K562 (cell line): ENCODE measurements around the gene EMILIN1. TPM values are rescaled to one million over a fixed set of nuclear protein-coding genes. Genes with fewer than 3 reads are reported as not detected.

Experiments
- ATAC-seq: fragments of 200-7000 bp; cut with Tn5 transposase; 3 replicates; pipeline ENCODE4 v1.9.1; 2020; ENCODE audit warnings: moderate library complexity
- BruUV-seq: library from RNA; stranded (reverse); fragments of 400-500 nt; replicated peaks from 2 replicates; lab custom pipeline; 2021; lab: Mats Ljungman, UMichigan
- CTCF ChIA-PET: fragments of 300-600 bp; formaldehyde crosslinking; extraction: SDS; loops from one replicate; lab custom pipeline; 2021; ENCODE audit warnings: low intra/inter-chr PET ratio; lab: Yijun Ruan, JAX
- POLR2A ChIA-PET: fragments of 300-600, 350-650 bp; sonication (Branson Sonifier 250); formaldehyde crosslinking; extraction: SDS; loops from one replicate; lab custom pipeline; 2021; ENCODE audit warnings: antibody characterized with exemption, inconsistent platforms; lab: Yijun Ruan, JAX
- DNase-seq, 4 experiments: peaks; one replicate each; pipeline versions ENCODE4 v3.0.0 to v3.0.0-alpha.2; 2011 to 2018; ENCODE audit warnings: low spot score in 3 of 4, mixed read lengths in 3 of 4; ENCODE audit errors: extremely low read depth in 1 of 4
- FAIRE-seq: peaks from 2 replicates; lab custom pipeline; 2011; peaks lifted over from hg19 to GRCh38; lab: Jason Lieb, UNC
- H2AFZ ChIP-seq: 2 replicates; pipeline ENCODE4 v1.6.0; 2011; ENCODE audit warnings: low read depth, low read length, control low read depth, inconsistent platforms
- H3K27ac ChIP-seq: fragments of 200-600 bp; 3 replicates; pipeline ENCODE4 v1.8.0; 2011; ENCODE audit warnings: low read depth, mild to moderate bottlenecking, control low read depth, inconsistent platforms, low read length, moderate library complexity, mixed read lengths; ENCODE audit errors: extremely low read depth
- H3K27me3 ChIP-seq, 2 experiments: fragments of 300-600 bp in 1 of 2; 2 replicates in 1 of 2; 3 replicates in 1 of 2; pipeline versions ENCODE4 v1.6.0 to v1.8.0; 2011; ENCODE audit warnings: inconsistent platforms in 2 of 2, low read length in 2 of 2, mild to moderate bottlenecking in 1 of 2, mixed read lengths in 1 of 2, moderate library complexity in 1 of 2; ENCODE audit not compliant: control insufficient read depth in 2 of 2, insufficient read depth in 2 of 2
- H3K36me3 ChIP-seq: fragments of 300-600 bp; 3 replicates; pipeline ENCODE4 v1.8.0; 2011; ENCODE audit warnings: mild to moderate bottlenecking, low read length, inconsistent platforms; ENCODE audit not compliant: control insufficient read depth, insufficient read depth
- H3K4me1 ChIP-seq, 2 experiments: fragments of 200-600 bp in 1 of 2; replicated peaks in 1 of 2; 2 replicates in 1 of 2; 3 replicates in 1 of 2; pipeline versions ENCODE4 v1.5.1 to v1.8.0; 2011; ENCODE audit warnings: inconsistent platforms in 2 of 2, low read length in 2 of 2, mild to moderate bottlenecking in 1 of 2, mixed read lengths in 1 of 2, moderate library complexity in 1 of 2; ENCODE audit not compliant: control insufficient read depth in 2 of 2, insufficient read depth in 2 of 2
- H3K4me2 ChIP-seq: 2 replicates; pipeline ENCODE4 v1.6.1; 2011; ENCODE audit warnings: low read length, control low read depth, inconsistent platforms, mixed read lengths; ENCODE audit not compliant: insufficient read depth
- H3K4me3 ChIP-seq: fragments of 200-600 bp; sonication (generic), shearing (Covaris generic); 2 replicates; pipeline ENCODE4 v1.5.1; 2016; ENCODE audit warnings: control low read depth, inconsistent platforms
- H3K79me2 ChIP-seq: fragments of 200-600 bp; 3 replicates; pipeline ENCODE4 v1.8.0; 2011; ENCODE audit warnings: low read length, inconsistent platforms; ENCODE audit not compliant: control insufficient read depth, insufficient read depth
- H3K9ac ChIP-seq, 2 experiments: 2 replicates each; pipeline versions ENCODE4 v1.6.0 to v1.6.1; 2011; ENCODE audit warnings: low read depth in 2 of 2, low read length in 2 of 2, control low read depth in 1 of 2, inconsistent platforms in 1 of 2, mild to moderate bottlenecking in 1 of 2, mixed read lengths in 1 of 2; ENCODE audit not compliant: insufficient read depth in 1 of 2
- H3K9me1 ChIP-seq: one replicate; pipeline ENCODE4 v1.6.0; 2011; ENCODE audit warnings: inconsistent platforms, mild to moderate bottlenecking, low read length, moderate library complexity; ENCODE audit not compliant: control insufficient read depth, insufficient read depth
- H3K9me3 ChIP-seq: replicated peaks from 2 replicates; pipeline ENCODE4 v1.5.1; 2011; ENCODE audit warnings: low read depth, low read length, inconsistent platforms; ENCODE audit not compliant: control insufficient read depth, insufficient read depth
- H4K20me1 ChIP-seq: replicated peaks from 2 replicates; pipeline ENCODE4 v1.6.1; 2011; ENCODE audit warnings: low read length, inconsistent platforms, mixed read lengths; ENCODE audit not compliant: control insufficient read depth, insufficient read depth
- HDAC2 ChIP-seq: fragments of 450-650 bp; IDR thresholded peaks from 2 replicates; pipeline ENCODE4 v1.6.1; 2016; ENCODE audit warnings: mild to moderate bottlenecking
- PCBP1 ChIP-seq: fragments of 200-400 bp; formaldehyde crosslinking; IDR thresholded peaks from 2 replicates; pipeline ENCODE4 v1.6.1; 2018; ENCODE audit warnings: mild to moderate bottlenecking, low read depth, low read length; ENCODE audit not compliant: poor library complexity, severe bottlenecking
- RBM22 ChIP-seq: fragments of 200-400 bp; formaldehyde crosslinking; IDR thresholded peaks from 2 replicates; pipeline ENCODE4 v1.6.1; 2018; ENCODE audit warnings: low read length, low read depth; ENCODE audit not compliant: poor library complexity, severe bottlenecking
- ZNF239 ChIP-seq: fragments of 250-450 bp; sonication (Bioruptor Pico); IDR thresholded peaks from 2 replicates; pipeline ENCODE4 v1.4.0; 2020; ENCODE audit warnings: mild to moderate bottlenecking
- WGBS: fragments of 100-300 bp; shearing (Covaris generic); methylation state at CpG from one replicate; pipeline ENCODE4 v1.1.6; 2016; ENCODE audit warnings: low coverage, mixed read lengths; ENCODE audit not compliant: insufficient coverage; ENCODE audit errors: missing lambda C conversion rate; 5-methylcytosine and 5-hydroxymethylcytosine counted together
- in situ Hi-C: fragments of 300-500 bp; cut with MboI; formaldehyde crosslinking; loops from 4 replicates; pipeline ENCODE4 v1.15.0; 2018; ENCODE audit warnings: inconsistent platforms, mixed read lengths
- intact Hi-C: fragments of 100-400 bp; cut with micrococcal nuclease; formaldehyde crosslinking; loops from 2 replicates; pipeline ENCODE4 v1.14.2; 2022
- polyA plus RNA-seq, 8 experiments: library from polyadenylated mRNA; depleted of rRNA in 4 of 8; stranded (reverse) in 5 of 8; unstranded in 3 of 8; fragments of >200 nt; fragmentation: Nextera tagmentation in 2 of 8; fragmentation: Illumina TruSeq in 1 of 8; extraction: Ambion mirVana in 2 of 8; extraction: Trizol in 1 of 8; gene quantifications; 2 replicates each; pipeline versions ENCODE4 v1.2.1 to v1.2.3, GENCODE V29; 2011 to 2014; ENCODE audit warnings: inconsistent platforms in 1 of 8, missing spikeins in 1 of 8
- total RNA-seq, 7 experiments: library from RNA; depleted of rRNA in 6 of 7; stranded (reverse); fragments of >200 nt in 6 of 7; fragmentation: Illumina TruSeq in 2 of 7; extraction: Trizol in 2 of 7; gene quantifications; 2 replicates each; pipeline versions ENCODE4 v1.2.1 to v1.2.3, GENCODE V29; 2011 to 2021; ENCODE audit warnings: low replicate concordance in 1 of 7
- TF ChIP-seq, protein P1 (sequence below): fragments of 450-650 bp; IDR thresholded peaks from 2 replicates; pipeline ENCODE4 v1.6.1; 2016; ENCODE audit warnings: antibody characterized with exemption

EMILIN1 gene
- total and polyA plus RNA-seq, 9 of the 15 experiments (the other 6 are each of a cell fraction or from before 2014, with no cell fraction given): 0.04 to 2.7 (median 0.54) TPM; not detected in 2

DNA sequence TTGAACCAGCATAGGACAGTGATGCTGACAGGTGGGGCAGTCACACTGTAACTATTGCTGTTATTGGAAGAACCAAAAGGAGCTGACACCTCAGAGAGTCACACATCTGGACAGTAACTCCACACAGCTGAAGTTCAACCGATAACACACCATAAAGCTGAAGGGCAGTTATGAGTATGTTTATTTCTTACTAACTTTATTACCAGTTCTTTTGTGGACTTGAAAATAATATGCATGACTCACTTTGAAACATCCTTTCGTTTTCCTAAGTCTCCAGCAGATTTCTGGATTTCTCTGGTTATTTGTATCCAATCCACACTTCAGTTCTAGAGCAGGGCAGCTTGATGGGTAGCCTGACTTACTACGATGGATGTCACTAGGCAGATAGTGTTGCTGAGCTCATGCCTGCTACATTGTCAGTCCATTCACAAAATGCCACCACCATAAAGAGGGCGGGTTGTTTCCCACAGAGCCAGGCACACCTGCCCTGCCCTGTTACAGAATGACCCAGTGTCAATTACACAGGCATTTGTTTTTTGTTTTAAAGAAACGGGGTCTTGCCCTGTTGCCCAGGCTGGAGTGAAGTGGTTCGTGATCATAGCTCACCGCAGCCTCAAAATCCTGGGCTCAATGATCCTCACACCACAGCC, 35.3 kb upstream of the EMILIN1 start (continued):
- no peak for TF ChIP-seq HDAC2
- TF ChIP-seq, protein P1, sequence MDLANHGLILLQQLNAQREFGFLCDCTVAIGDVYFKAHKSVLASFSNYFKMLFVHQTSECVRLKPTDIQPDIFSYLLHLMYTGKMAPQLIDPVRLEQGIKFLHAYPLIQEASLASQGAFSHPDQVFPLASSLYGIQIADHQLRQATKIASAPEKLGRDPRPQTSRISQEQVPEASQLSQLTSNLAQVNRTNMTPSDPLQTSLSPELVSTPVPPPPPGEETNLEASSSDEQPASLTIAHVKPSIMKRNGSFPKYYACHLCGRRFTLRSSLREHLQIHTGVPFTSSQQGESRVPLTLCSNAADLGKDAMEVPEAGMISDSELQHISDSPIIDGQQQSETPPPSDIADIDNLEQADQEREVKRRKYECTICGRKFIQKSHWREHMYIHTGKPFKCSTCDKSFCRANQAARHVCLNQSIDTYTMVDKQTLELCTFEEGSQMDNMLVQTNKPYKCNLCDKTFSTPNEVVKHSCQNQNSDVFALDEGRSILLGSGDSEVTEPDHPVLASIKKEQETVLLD: no peak

DNA sequence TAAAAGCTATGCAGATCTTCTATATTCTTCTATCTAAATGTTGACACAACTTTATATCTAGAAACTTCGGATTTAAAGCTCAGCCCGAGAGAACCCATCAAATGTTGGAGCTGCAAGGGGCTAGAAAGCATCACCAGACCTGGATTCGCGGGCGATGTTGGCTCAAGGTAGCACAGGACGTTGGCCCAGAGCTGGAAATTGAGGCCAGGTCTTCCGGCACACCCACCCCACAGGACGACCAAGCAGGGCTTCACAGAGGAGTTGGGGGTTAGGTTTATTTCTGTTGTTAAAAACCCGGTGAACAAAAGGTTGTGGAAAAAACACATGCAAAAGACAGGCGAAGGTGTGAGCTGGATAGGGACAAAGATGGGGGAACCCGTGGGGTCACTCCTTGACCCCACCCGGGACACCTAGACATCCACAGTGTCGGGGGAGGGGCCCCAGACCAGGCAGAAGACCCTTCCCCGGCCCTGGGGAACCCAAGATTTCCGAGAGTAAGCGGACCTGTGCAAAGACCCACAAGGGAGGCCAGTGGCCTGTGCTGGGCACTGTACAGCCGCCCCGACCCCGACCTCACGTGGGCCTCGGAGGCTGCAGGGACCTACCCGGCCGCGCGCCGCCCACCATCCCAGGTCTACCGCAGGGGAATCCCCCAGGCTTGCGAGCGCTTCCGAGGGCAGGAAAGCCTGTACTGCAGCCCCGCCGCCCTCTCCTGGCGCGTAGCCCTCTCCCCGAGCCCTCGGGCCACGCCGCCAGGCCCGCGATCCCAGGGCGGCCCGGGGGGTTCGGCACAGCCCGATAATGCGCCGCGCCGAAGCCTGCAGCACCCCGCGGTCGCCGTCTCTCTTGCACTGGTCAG, 28.8 kb upstream of the EMILIN1 start:
- Histone ChIP-seq H3K9me1 (no peaks in the 10 kb centered on the region), H3K4me3 (no peak overlapping the region), H3K27me3 (no peaks in the 10 kb centered on the region), H3K36me3 (peaks cover 22% of the 10 kb centered on the region; the same call in 2 of the 3 replicates), H4K20me1 (no peaks in the 10 kb centered on the region; the same call in 1 of the 2 replicates), H3K27ac (no peak overlapping the region), H3K4me1 (peaks cover 12 to 22% of the 10 kb centered on the region in 2 experiments; a peak in 3 of 5 replicates), H3K79me2 (0 out of 3 replicates have a peak, but pooled peaks cover 5% of the 10 kb centered on the region), H3K9ac (no peak overlapping the region), H2AFZ (no peak overlapping the region), H3K9me3 (no peaks in the 10 kb centered on the region), H3K4me2 (no peak overlapping the region)
- CTCF ChIA-PET: no interaction called here
- in situ Hi-C loops: no loop called here
- ATAC-seq (no peak), FAIRE-seq (no peak), DNase-seq (no peak)
- POLR2A ChIA-PET: interaction anchor here (0.6 to 3.4 kb wide), 11 partner anchors 10 to 518 kb away, joined by 3 to 24 read pairs (median 4); partner anchors contain the start of genes OST4 and TMEM214
- 92% methylated on average over 15 of the region's 52 CpGs for WGBS
- peak; percentile 76 for TF ChIP-seq RBM22
- peak; percentile 33 for TF ChIP-seq PCBP1
- TF ChIP-seq ZNF239 (CRISPR knock-in tag): no peak
- intact Hi-C loops: loop anchor here (2.0 kb wide), 2 partner anchors 17 to 31 kb away; partner anchors contain the start of gene TMEM214
- BruUV-seq: no TSS peak
